HEK293 (cell line): ENCODE results near the gene CHI3L2.

Source experiments
- CTCF ChIA-PET: fragments of 350-600 bp; formaldehyde crosslinking; extraction: SDS; loops from one replicate; lab custom pipeline; 2021; ENCODE audit warnings: antibody characterized with exemption; lab: Yijun Ruan, JAX
- POLR2A ChIA-PET: fragments of 300-600 bp; formaldehyde crosslinking; extraction: SDS; loops from one replicate; lab custom pipeline; 2020; ENCODE audit warnings: antibody characterized with exemption, inconsistent platforms; lab: Yijun Ruan, JAX
- H3K27ac ChIP-seq: fragments of 200-500 bp; sonication (Bioruptor generic); 2 replicates; pipeline ENCODE4 v1.5.1; 2014; ENCODE audit warnings: low read depth, low read length, control low read depth, inconsistent platforms; ENCODE audit errors: extremely low read depth
- H3K36me3 ChIP-seq, 2 experiments: fragments of 200-500 bp in 1 of 2; sonication (Bioruptor generic) in 1 of 2; 1 replicate in 1 of 2; 2 replicates in 1 of 2; pipeline ENCODE4 v1.5.1; 2014 to 2017; ENCODE audit warnings: inconsistent platforms in 2 of 2, low read length in 2 of 2; ENCODE audit not compliant: control insufficient read depth in 2 of 2, insufficient read depth in 1 of 2
- H3K4me1 ChIP-seq: fragments of 200-500 bp; sonication (Bioruptor generic); 2 replicates; pipeline ENCODE4 v1.5.1; 2014; ENCODE audit warnings: mild to moderate bottlenecking, low read length, inconsistent platforms; ENCODE audit not compliant: control insufficient read depth, insufficient read depth
- H3K4me3 ChIP-seq: 2 replicates; pipeline ENCODE4 v1.5.1; 2011; ENCODE audit warnings: low read depth, mild to moderate bottlenecking, control low read depth, low read length, moderate library complexity
- H3K9me3 ChIP-seq: fragments of 200-500 bp; sonication (Bioruptor generic); 2 replicates; pipeline ENCODE4 v1.5.1; 2014; ENCODE audit warnings: low read depth, low read length, inconsistent platforms; ENCODE audit not compliant: control insufficient read depth, insufficient read depth
- GFI1B ChIP-seq: fragments of 450-650 bp; formaldehyde crosslinking; IDR thresholded peaks from 2 replicates; pipeline ENCODE4 v1.5.1; 2016; ENCODE audit warnings: missing biosample characterization, missing genetic modification characterization
- ZEB2 ChIP-seq: fragments of 450-650 bp; formaldehyde crosslinking; IDR thresholded peaks from 2 replicates; pipeline ENCODE4 v1.5.1; 2016; ENCODE audit warnings: missing biosample characterization, missing genetic modification characterization
- ZNF155 ChIP-seq: fragments of 450-650 bp; formaldehyde crosslinking; IDR thresholded peaks from 2 replicates; pipeline ENCODE4 v1.5.1; 2016; ENCODE audit warnings: missing biosample characterization, missing genetic modification characterization
- ZNF223 ChIP-seq: fragments of 450-650 bp; formaldehyde crosslinking; IDR thresholded peaks from 2 replicates; pipeline ENCODE4 v1.5.1; 2016; ENCODE audit warnings: missing biosample characterization, missing genetic modification characterization
- ZNF23 ChIP-seq: fragments of 450-650 bp; formaldehyde crosslinking; IDR thresholded peaks from 2 replicates; pipeline ENCODE4 v1.5.1; 2016; ENCODE audit warnings: missing biosample characterization, missing genetic modification characterization, borderline replicate concordance
- ZNF311 ChIP-seq: fragments of 450-650 bp; formaldehyde crosslinking; IDR thresholded peaks from 2 replicates; pipeline ENCODE4 v1.5.1; 2017; ENCODE audit warnings: missing biosample characterization, missing genetic modification characterization, borderline replicate concordance
- ZNF354C ChIP-seq: fragments of 450-650 bp; formaldehyde crosslinking; IDR thresholded peaks from 2 replicates; pipeline ENCODE4 v1.5.1; 2016; ENCODE audit warnings: missing biosample characterization, missing genetic modification characterization, low read depth, borderline replicate concordance
- ZNF558 ChIP-seq: fragments of 450-650 bp; formaldehyde crosslinking; IDR thresholded peaks from 2 replicates; pipeline ENCODE4 v1.5.1; 2016; ENCODE audit warnings: missing biosample characterization, missing genetic modification characterization
- ZNF747 ChIP-seq: fragments of 450-650 bp; formaldehyde crosslinking; IDR thresholded peaks from 2 replicates; pipeline ENCODE4 v1.5.1; 2016; ENCODE audit warnings: missing biosample characterization, missing genetic modification characterization
- ZSCAN23 ChIP-seq: fragments of 450-650 bp; formaldehyde crosslinking; IDR thresholded peaks from 2 replicates; pipeline ENCODE4 v1.5.1; 2016; ENCODE audit warnings: missing biosample characterization, missing genetic modification characterization
- TF ChIP-seq, protein P1 (sequence below): fragments of 450-650 bp; formaldehyde crosslinking; IDR thresholded peaks from 2 replicates; pipeline ENCODE4 v1.5.1; 2016; ENCODE audit warnings: missing biosample characterization, missing genetic modification characterization
- TF ChIP-seq, protein P2 (sequence below): fragments of 450-650 bp; formaldehyde crosslinking; IDR thresholded peaks from 2 replicates; pipeline ENCODE4 v1.5.1; 2016; ENCODE audit warnings: missing biosample characterization, missing genetic modification characterization, borderline replicate concordance
- TF ChIP-seq, protein P3 (sequence below): fragments of 450-650 bp; formaldehyde crosslinking; conservative IDR thresholded peaks from 2 replicates; pipeline ENCODE4 v1.5.1; 2016; ENCODE audit warnings: low read depth, missing biosample characterization, missing genetic modification characterization
- TF ChIP-seq, protein P4 (sequence below): fragments of 450-650 bp; formaldehyde crosslinking; IDR thresholded peaks from 2 replicates; pipeline ENCODE4 v1.5.1; 2016; ENCODE audit warnings: missing biosample characterization, missing genetic modification characterization, low read depth

The CHI3L2 gene

DNA sequence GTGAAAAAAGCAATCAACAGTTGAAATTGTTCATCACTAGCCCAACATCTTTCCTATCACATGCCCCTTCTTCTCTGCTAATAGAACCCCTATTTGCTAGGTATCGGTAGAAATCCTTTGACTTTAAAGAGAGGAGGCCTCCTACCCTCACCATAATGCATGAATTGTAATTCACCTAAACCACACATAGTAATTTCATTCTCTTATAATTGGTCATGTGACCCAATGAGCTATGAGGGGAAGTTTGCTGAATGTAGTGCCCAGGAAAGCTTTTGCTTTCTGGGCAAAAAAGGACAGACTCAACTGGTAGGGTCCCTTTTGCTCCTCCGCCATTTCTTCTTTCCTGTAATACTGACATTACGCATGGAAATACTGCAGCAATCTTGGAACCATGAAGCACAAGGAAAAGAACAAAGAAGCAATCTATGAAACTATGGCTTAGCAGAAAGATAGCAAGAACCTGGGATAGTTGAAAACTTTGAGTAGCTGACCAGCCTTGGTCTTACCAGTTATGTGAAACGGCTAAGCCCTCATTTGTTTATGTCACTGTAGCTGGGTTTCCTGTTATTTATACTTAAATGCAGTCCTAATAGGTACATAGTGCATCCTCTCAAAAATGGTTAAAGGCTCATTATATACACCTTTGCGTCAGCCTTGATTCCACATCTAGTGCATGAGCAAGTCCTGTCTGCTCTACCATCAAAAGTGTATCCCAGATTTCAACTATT is 10.2 kb upstream of the CHI3L2 start:
- POLR2A ChIA-PET: interaction anchor here (0.5 kb wide), 1 partner anchor 73 kb away, joined by 3 read pairs; no protein-coding TSS in a partner anchor
- no peaks in the 10 kb centered on the region for H3K9me3 ChIP-seq
- CTCF ChIA-PET: interaction anchor here (7.0 kb wide), 1 partner anchor 183 kb away, joined by 115 read pairs; no protein-coding TSS in a partner anchor
- no peaks in the 10 kb centered on the region for H3K4me1 ChIP-seq
- no peak overlapping the region for H3K4me3 ChIP-seq
- TF ChIP-seq, protein P1, sequence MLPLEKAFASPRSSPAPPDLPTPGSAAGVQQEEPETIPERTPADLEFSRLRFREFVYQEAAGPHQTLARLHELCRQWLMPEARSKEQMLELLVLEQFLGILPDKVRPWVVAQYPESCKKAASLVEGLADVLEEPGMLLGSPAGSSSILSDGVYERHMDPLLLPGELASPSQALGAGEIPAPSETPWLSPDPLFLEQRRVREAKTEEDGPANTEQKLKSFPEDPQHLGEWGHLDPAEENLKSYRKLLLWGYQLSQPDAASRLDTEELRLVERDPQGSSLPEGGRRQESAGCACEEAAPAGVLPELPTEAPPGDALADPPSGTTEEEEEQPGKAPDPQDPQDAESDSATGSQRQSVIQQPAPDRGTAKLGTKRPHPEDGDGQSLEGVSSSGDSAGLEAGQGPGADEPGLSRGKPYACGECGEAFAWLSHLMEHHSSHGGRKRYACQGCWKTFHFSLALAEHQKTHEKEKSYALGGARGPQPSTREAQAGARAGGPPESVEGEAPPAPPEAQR: no peak
- TF ChIP-seq ZNF155 (tag by site-specific recombination): no peak
- TF ChIP-seq, protein P2, sequence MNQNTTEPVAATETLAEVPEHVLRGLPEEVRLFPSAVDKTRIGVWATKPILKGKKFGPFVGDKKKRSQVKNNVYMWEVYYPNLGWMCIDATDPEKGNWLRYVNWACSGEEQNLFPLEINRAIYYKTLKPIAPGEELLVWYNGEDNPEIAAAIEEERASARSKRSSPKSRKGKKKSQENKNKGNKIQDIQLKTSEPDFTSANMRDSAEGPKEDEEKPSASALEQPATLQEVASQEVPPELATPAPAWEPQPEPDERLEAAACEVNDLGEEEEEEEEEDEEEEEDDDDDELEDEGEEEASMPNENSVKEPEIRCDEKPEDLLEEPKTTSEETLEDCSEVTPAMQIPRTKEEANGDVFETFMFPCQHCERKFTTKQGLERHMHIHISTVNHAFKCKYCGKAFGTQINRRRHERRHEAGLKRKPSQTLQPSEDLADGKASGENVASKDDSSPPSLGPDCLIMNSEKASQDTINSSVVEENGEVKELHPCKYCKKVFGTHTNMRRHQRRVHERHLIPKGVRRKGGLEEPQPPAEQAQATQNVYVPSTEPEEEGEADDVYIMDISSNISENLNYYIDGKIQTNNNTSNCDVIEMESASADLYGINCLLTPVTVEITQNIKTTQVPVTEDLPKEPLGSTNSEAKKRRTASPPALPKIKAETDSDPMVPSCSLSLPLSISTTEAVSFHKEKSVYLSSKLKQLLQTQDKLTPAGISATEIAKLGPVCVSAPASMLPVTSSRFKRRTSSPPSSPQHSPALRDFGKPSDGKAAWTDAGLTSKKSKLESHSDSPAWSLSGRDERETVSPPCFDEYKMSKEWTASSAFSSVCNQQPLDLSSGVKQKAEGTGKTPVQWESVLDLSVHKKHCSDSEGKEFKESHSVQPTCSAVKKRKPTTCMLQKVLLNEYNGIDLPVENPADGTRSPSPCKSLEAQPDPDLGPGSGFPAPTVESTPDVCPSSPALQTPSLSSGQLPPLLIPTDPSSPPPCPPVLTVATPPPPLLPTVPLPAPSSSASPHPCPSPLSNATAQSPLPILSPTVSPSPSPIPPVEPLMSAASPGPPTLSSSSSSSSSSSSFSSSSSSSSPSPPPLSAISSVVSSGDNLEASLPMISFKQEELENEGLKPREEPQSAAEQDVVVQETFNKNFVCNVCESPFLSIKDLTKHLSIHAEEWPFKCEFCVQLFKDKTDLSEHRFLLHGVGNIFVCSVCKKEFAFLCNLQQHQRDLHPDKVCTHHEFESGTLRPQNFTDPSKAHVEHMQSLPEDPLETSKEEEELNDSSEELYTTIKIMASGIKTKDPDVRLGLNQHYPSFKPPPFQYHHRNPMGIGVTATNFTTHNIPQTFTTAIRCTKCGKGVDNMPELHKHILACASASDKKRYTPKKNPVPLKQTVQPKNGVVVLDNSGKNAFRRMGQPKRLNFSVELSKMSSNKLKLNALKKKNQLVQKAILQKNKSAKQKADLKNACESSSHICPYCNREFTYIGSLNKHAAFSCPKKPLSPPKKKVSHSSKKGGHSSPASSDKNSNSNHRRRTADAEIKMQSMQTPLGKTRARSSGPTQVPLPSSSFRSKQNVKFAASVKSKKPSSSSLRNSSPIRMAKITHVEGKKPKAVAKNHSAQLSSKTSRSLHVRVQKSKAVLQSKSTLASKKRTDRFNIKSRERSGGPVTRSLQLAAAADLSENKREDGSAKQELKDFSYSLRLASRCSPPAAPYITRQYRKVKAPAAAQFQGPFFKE (tag by site-specific recombination): no peak
- TF ChIP-seq ZSCAN23: no peak
- TF ChIP-seq, all 188 proteins: peak for 0
- Histone ChIP-seq H3K36me3 (no peaks in the 10 kb centered on the region), H3K27ac (no peak overlapping the region)

DNA sequence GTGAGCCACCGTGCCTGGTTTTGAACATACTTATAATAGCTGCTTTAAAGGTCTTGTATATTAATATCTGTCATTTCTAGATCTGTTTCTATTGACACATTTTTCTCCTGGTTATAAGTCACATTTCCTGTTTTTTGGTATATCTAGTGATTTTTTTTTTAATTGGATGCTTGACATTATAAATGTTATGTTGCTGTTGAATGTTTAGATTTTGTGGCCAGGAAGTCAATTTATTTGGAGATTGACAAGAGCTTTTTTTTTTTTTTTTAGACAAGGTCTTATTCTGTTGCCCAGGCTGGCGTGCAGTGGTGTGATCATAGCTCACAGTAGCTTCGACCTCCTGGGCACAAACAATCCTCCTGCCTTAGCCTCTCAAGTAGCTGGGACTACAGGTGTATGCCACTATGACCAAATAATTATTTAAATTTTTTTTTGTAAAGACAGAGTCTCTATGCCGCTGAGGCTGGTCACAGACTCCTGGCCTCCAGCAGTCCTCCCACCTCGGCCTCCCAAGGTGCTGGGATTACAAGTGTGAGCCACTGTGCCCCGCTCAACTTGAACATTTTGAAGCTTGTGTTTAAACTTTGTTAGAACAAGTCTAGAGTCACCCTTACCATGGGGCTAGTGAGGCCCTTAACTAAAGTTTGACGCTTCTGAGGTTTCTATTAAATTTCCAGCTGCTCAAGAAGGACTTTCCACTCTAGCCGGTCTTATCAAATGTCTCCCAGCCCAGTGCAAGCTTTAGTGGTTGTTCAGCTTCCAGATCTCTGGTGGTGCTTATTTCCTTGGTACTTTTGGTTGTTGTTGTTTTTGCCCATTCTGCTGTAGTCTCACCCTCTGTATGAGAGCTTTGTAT is 8.6 kb upstream of the CHI3L2 start:
- H3K4me1 ChIP-seq: no peaks in the 10 kb centered on the region
- H3K4me3 ChIP-seq: no peak overlapping the region
- H3K9me3 ChIP-seq: no peaks in the 10 kb centered on the region
- POLR2A ChIA-PET: no interaction called here
- no peaks in the 10 kb centered on the region for H3K36me3 ChIP-seq
- TF ChIP-seq ZNF311 (tag by site-specific recombination) (no peak), ZNF558 (tag by site-specific recombination) (peak; percentile 75; the same call in 1 of the 2 replicates)
- CTCF ChIA-PET: interaction anchor here (0.6 to 7.0 kb wide), 4 partner anchors 11 to 218 kb away, joined by 3 to 115 read pairs (median 4); no protein-coding TSS in a partner anchor
- H3K27ac ChIP-seq: no peak overlapping the region

DNA sequence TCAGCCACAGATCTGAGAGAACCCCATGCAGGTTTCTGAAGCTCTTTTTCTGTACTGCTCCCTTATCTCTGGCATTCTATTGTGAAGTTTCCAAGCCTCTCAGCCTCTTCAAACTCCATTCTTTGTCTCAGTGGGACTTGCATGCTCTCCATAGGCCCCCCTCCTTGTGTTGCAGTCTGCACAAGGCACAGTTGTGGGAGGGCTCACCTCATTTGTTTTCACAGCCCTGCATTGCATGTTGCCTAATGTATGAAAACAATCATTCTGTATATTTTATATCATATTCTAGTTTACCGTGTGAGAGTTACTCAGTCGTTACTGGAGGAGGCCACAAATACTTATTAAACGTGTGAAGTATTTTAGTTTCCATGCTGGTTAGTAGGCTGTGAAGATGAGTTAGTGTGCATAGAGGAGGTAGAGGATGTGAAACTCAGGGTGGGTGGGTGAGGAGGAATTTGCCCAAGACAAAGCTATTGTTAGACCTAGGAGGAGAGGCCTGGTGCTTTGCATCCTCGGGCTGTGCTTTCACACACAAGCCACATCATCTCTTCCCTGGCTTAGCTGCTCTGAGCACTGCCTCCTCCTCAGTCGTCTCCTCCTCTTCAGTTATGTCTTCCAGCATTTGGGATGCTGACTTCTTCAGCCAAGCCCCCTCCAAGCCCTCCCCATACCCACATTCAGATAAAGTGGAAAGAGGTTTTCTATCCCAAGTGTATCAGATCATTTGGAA is 7.8 kb upstream of the CHI3L2 start:
- POLR2A ChIA-PET: no interaction called here
- TF ChIP-seq ZNF23 (tag by site-specific recombination) (no peak), ZNF747 (tag by site-specific recombination) (no peak), GFI1B (tag by site-specific recombination) (no peak), ZNF354C (tag by site-specific recombination) (no peak), ZNF558 (tag by site-specific recombination) (no peak), ZNF223 (tag by site-specific recombination) (no peak), ZEB2 (tag by site-specific recombination) (no peak)
- TF ChIP-seq, protein P3, sequence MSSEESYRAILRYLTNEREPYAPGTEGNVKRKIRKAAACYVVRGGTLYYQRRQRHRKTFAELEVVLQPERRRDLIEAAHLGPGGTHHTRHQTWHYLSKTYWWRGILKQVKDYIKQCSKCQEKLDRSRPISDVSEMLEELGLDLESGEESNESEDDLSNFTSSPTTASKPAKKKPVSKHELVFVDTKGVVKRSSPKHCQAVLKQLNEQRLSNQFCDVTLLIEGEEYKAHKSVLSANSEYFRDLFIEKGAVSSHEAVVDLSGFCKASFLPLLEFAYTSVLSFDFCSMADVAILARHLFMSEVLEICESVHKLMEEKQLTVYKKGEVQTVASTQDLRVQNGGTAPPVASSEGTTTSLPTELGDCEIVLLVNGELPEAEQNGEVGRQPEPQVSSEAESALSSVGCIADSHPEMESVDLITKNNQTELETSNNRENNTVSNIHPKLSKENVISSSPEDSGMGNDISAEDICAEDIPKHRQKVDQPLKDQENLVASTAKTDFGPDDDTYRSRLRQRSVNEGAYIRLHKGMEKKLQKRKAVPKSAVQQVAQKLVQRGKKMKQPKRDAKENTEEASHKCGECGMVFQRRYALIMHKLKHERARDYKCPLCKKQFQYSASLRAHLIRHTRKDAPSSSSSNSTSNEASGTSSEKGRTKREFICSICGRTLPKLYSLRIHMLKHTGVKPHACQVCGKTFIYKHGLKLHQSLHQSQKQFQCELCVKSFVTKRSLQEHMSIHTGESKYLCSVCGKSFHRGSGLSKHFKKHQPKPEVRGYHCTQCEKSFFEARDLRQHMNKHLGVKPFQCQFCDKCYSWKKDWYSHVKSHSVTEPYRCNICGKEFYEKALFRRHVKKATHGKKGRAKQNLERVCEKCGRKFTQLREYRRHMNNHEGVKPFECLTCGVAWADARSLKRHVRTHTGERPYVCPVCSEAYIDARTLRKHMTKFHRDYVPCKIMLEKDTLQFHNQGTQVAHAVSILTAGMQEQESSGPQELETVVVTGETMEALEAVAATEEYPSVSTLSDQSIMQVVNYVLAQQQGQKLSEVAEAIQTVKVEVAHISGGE (tag by site-specific recombination): no peak
- TF ChIP-seq, protein P4, sequence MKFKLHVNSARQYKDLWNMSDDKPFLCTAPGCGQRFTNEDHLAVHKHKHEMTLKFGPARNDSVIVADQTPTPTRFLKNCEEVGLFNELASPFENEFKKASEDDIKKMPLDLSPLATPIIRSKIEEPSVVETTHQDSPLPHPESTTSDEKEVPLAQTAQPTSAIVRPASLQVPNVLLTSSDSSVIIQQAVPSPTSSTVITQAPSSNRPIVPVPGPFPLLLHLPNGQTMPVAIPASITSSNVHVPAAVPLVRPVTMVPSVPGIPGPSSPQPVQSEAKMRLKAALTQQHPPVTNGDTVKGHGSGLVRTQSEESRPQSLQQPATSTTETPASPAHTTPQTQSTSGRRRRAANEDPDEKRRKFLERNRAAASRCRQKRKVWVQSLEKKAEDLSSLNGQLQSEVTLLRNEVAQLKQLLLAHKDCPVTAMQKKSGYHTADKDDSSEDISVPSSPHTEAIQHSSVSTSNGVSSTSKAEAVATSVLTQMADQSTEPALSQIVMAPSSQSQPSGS: no peak

More for the DNA sequence above, 7.8 kb upstream of the CHI3L2 start:
- Histone ChIP-seq H3K9me3 (no peaks in the 10 kb centered on the region), H3K4me1 (no peaks in the 10 kb centered on the region), H3K36me3 (no peaks in the 10 kb centered on the region), H3K4me3 (no peak overlapping the region), H3K27ac (no peak overlapping the region)
- CTCF ChIA-PET: interaction anchor here (1.0 to 7.0 kb wide), 4 partner anchors 12 to 181 kb away, joined by 3 to 115 read pairs (median 5); no protein-coding TSS in a partner anchor
